Measurements from ENCODE around the gene OTOG.
"Not testable (repeated sequence)": the region's sequence is repeated elsewhere in the genome, so short reads cannot be mapped to it uniquely, and the experiment has no call there.

The OTOG gene

DNA sequence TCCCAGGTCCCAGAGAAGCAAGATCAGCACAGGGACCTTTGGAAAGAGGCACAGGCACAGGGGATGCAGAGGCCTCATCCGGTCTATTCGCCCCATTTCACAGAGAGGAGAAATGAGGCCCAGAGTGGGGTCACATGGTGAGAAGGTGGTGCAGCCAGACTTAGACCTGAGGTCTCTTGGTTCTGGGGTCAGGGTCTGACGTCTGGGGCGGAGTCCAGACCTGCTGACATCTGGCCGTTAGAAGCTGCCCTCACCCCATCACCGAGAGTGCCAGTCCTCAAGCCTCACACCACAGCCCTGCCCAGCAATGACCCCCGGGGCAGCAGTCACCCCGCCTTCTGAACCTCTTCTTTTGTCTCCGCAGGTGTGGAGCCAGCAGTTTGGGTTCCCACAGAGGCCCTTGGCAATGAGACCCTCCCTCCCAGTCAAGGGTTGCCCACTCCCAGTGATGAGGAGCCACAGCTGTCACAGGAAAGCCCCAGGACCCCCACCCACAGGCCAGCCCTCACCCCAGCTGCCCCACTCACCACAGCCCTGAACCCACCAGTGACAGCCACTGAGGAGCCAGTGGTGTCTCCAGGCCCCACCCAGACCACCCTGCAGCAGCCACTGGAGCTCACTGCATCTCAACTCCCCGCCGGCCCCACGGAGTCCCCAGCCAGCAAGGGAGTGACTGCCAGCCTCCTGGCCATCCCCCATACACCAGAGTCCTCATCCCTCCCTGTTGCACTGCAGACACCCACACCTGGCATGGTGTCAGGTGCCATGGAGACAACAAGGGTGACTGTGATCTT, 62.4 kb downstream of the OTOG start:
- Histone ChIP-seq H3K4me3 (ENCODE audit: low read depth in 1 of 2, low read length in 2 of 2) (no peak overlapping the region), H3K4me1 (ENCODE audit: control insufficient read depth in 1 of 2, insufficient read depth in 2 of 2, low read length in 2 of 2) (no peaks in the 10 kb centered on the region), H3K27ac (ENCODE audit: low read length) (no peak overlapping the region), H3K9me3 (ENCODE audit: control insufficient read depth in 1 of 2, low read length in 2 of 2) (no peaks in the 10 kb centered on the region), H3K36me3 (ENCODE audit: control insufficient read depth in 1 of 2, insufficient read depth in 2 of 2, low read length in 2 of 2) (no peaks in the 10 kb centered on the region), H3K27me3 (ENCODE audit: low read depth, low read length) (no peaks in the 10 kb centered on the region)

DNA sequence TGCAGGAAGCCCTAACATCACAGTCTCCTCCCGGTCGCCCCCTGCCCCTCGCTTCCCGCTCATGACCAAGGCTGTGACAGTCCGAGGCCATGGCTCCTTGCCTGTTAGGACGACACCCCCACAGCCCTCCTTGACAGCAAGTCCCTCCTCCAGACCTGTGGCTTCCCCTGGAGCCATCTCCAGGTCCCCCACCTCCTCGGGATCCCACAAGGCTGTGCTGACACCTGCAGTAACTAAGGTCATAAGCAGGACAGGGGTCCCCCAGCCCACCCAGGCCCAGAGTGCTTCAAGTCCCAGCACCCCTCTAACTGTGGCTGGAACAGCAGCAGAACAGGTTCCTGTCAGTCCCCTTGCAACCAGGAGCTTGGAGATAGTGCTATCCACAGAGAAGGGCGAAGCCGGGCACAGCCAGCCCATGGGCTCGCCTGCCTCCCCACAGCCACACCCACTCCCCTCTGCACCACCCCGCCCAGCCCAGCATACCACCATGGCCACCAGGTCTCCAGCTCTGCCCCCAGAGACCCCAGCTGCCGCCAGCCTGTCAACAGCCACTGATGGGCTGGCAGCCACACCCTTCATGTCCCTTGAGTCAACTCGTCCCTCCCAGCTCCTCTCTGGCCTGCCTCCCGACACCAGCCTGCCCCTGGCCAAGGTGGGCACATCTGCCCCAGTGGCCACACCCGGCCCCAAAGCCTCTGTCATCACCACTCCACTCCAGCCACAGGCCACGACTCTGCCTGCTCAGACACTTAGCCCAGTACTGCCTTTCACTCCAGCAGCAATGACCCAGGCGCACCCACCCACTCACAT, 63.2 kb downstream of the OTOG start:
- Histone ChIP-seq H3K9me3 (ENCODE audit: control insufficient read depth in 1 of 2, low read length in 2 of 2) (no peaks in the 10 kb centered on the region), H3K36me3 (ENCODE audit: control insufficient read depth in 1 of 2, insufficient read depth in 2 of 2, low read length in 2 of 2) (no peaks in the 10 kb centered on the region), H3K27ac (ENCODE audit: low read length) (no peak overlapping the region), H3K4me1 (ENCODE audit: control insufficient read depth in 1 of 2, insufficient read depth in 2 of 2, low read length in 2 of 2) (no peaks in the 10 kb centered on the region), H3K4me3 (ENCODE audit: low read depth in 1 of 2, low read length in 2 of 2) (no peak overlapping the region), H3K27me3 (ENCODE audit: low read depth, low read length) (no peaks in the 10 kb centered on the region)

DNA sequence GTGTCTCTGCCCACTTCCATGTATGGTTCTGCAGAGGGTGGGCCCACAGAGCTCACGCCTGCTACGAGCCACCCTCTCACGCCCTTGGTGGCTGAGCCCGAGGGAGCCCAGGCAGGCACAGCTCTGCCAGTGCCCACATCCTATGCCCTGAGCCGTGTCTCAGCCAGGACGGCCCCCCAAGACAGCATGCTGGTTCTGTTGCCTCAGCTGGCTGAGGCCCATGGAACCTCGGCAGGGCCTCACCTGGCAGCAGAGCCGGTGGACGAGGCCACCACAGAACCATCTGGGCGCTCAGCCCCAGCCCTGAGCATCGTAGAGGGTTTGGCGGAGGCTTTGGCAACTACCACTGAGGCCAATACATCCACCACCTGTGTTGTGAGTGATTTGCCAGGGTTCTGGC, 64.0 kb downstream of the OTOG start:
- no peaks in the 10 kb centered on the region for H3K9me3 ChIP-seq (ENCODE audit: control insufficient read depth in 1 of 2, low read length in 2 of 2)
- no peak overlapping the region for H3K4me3 ChIP-seq (ENCODE audit: low read depth in 1 of 2, low read length in 2 of 2)
- no peak overlapping the region for H3K27ac ChIP-seq (ENCODE audit: low read length)
- no peaks in the 10 kb centered on the region for H3K36me3 ChIP-seq (ENCODE audit: control insufficient read depth in 1 of 2, insufficient read depth in 2 of 2, low read length in 2 of 2)
- no peaks in the 10 kb centered on the region for H3K4me1 ChIP-seq (ENCODE audit: control insufficient read depth in 1 of 2, insufficient read depth in 2 of 2, low read length in 2 of 2)
- H3K27me3 ChIP-seq (ENCODE audit: low read depth, low read length), result no peaks in the 10 kb centered on the region

DNA sequence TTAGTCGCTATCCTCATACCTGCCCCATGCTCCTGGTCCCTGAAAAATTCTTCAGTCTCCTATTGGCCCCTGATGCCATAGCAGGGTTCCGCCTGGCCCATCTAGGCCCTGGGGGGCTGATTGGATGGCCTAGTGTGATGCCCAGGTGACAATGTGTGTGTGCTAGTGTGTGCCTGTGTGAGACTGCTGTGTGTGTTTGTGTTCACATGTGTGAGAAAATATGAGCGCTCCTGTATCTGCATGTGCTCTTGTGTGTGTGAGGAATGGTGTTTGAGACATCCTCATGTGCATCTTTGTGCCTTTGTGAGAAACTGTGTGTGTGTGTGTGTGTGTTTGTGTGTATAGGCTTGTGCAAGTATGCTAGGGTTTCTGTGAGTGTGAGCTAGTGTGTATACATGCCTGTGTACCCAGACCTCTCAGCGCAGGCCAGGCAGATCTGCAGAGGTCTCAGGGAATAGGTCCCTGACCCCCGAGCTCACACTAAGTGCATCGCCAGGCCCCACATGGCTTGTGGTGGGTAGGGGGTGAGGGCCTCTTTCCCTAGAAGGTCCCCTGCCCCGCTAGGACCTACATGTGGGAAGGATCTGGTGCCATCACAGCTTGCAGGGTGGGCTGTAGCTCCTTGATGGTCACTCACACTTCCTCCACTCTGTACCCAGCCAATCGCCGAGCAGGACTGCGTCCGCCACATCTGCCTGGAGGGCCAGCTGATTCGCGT, 64.6 kb downstream of the OTOG start:
- no peaks in the 10 kb centered on the region for H3K27me3 ChIP-seq (ENCODE audit: low read depth, low read length)
- H3K27ac ChIP-seq (ENCODE audit: low read length), result no peak overlapping the region
- no peaks in the 10 kb centered on the region for H3K9me3 ChIP-seq (ENCODE audit: control insufficient read depth in 1 of 2, low read length in 2 of 2)
- no peaks in the 10 kb centered on the region for H3K4me1 ChIP-seq (ENCODE audit: control insufficient read depth in 1 of 2, insufficient read depth in 2 of 2, low read length in 2 of 2)
- H3K36me3 ChIP-seq (ENCODE audit: control insufficient read depth in 1 of 2, insufficient read depth in 2 of 2, low read length in 2 of 2), result no peaks in the 10 kb centered on the region
- H3K4me3 ChIP-seq (ENCODE audit: low read depth in 1 of 2, low read length in 2 of 2), result no peak overlapping the region

DNA sequence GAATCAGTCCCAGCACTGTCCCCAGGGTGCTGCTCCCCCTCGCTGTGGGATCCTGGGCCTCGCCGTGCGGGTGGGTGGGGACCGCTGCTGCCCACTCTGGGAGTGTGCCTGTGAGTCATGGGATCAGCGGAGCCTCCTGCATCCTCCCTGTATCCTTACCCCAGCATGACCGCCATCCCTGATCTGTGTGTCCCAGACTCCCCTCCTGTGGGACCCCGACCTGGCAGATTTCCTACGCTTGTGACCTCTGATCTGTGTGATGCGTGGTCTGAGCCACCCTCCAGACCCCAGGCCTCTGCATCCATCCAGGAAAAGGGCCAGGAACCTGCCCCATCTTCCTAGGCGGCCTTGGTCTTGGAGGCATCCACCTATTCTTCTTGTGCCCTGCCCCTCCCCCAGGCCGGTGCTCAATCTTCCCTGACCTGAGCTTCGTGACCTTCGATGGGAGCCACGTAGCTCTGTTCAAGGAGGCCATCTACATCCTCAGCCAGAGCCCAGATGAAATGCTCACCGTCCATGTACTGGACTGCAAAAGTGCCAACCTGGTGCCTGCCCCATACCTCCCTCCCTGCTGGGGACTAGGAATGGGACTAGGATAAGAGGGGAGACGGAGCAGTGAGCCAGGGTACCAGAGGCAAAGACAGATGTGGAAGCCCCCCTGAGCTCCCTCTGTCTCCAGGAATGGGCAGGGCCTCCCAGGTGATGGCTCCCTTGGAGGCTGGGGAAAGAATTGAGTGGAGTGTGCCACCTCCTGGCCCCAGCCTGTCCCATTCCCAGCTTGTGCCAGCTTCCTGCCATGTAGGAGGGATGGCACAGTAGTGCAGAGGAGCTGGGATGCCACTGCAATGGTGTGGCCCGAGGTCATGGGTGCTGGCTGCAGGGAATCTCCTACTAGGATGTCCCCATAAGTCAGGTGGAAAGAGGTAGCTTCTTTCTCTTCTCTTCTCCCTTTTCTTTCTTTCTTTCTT, 65.4 kb downstream of the OTOG start:
- H3K27me3 ChIP-seq (ENCODE audit: low read depth, low read length), result no peaks in the 10 kb centered on the region
- H3K36me3 ChIP-seq (ENCODE audit: control insufficient read depth in 1 of 2, insufficient read depth in 2 of 2, low read length in 2 of 2), result no peaks in the 10 kb centered on the region

DNA sequence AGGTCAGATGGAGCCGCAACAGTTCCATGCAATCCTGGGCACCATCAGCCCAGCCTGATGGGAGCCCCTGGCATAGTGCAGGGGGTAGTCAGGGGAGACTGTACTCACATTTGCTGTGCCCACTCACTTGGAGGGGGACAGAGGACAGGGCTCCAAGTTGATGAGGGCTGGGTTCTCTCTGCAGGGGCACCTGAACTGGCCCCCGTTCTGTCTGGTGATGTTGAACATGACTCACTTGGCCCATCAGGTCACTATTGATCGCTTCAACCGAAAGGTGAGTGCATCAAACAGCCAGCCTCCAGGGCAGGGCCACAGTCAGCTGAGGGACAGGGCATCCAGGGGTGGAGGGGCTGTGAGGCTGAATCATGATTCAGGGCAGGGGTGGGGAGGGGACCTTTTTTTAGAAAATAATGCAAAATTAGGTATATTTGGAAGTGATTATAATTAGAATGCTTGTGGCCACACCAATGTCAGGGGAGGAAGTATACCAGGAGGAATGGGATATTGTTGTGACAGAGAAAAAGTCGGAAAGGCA, 66.4 kb downstream of the OTOG start:
- Histone ChIP-seq H3K4me3 (ENCODE audit: low read depth in 1 of 2, low read length in 2 of 2) (no peak overlapping the region), H3K9me3 (ENCODE audit: control insufficient read depth in 1 of 2, low read length in 2 of 2) (no peaks in the 10 kb centered on the region), H3K27me3 (ENCODE audit: low read depth, low read length) (no peaks in the 10 kb centered on the region), H3K4me1 (ENCODE audit: control insufficient read depth in 1 of 2, insufficient read depth in 2 of 2, low read length in 2 of 2) (no peaks in the 10 kb centered on the region), H3K36me3 (ENCODE audit: control insufficient read depth in 1 of 2, insufficient read depth in 2 of 2, low read length in 2 of 2) (no peaks in the 10 kb centered on the region), H3K27ac (ENCODE audit: low read length) (no peak overlapping the region)

More for the DNA sequence above, 65.4 kb downstream of the OTOG start:
- no peaks in the 10 kb centered on the region for H3K9me3 ChIP-seq (ENCODE audit: control insufficient read depth in 1 of 2, low read length in 2 of 2)
- no peak overlapping the region for H3K4me3 ChIP-seq (ENCODE audit: low read depth in 1 of 2, low read length in 2 of 2)
- no peak overlapping the region for H3K27ac ChIP-seq (ENCODE audit: low read length)
- no peaks in the 10 kb centered on the region for H3K4me1 ChIP-seq (ENCODE audit: control insufficient read depth in 1 of 2, insufficient read depth in 2 of 2, low read length in 2 of 2)

DNA sequence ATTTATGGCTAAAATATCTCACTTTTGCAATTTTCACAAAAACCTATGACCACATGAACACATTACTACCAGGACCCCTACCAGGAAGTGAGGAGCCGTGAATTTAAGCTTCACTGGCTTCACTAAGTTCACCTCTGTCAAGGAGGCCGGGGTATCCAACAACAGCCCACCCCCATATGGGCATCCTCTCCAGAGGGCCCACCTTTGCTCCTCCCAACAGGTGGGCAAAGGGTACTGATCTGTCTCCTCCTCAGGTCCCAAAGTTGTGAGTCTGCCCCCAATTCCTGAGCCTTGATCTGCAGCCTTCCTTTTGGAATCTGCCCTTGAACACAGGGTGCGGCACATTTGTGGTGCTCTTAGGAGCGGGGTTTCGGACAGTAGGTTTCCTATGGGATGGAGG, 66.9 kb downstream of the OTOG start:
- Histone ChIP-seq H3K4me3 (ENCODE audit: low read depth in 1 of 2, low read length in 2 of 2) (no peak overlapping the region), H3K9me3 (ENCODE audit: control insufficient read depth in 1 of 2, low read length in 2 of 2) (no peaks in the 10 kb centered on the region), H3K4me1 (ENCODE audit: control insufficient read depth in 1 of 2, insufficient read depth in 2 of 2, low read length in 2 of 2) (no peaks in the 10 kb centered on the region), H3K27ac (ENCODE audit: low read length) (no peak overlapping the region), H3K27me3 (ENCODE audit: low read depth, low read length) (no peaks in the 10 kb centered on the region), H3K36me3 (ENCODE audit: control insufficient read depth in 1 of 2, insufficient read depth in 2 of 2, low read length in 2 of 2) (no peaks in the 10 kb centered on the region)

DNA sequence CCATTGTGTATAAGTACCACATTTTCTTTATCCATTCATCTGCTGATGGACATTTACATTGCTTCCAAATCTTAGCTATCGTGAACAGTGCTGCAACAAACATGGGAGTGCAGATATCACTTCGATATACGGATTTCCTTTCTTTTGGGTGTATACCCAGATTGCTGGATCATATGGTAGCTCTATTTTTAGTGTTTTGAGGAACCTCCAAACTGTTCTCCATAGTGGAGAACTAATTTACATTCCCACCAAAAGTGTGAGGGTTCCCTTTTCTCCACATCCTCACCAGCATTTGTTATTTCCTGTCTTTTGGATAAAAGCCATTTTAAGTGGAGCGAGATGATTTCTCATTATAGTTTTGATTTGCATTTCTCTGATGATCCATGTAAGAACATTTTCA, 75.7 kb downstream of the OTOG start:
- not testable (repeated sequence) for H3K4me3 ChIP-seq (ENCODE audit: low read depth in 1 of 2, low read length in 2 of 2)

DNA sequence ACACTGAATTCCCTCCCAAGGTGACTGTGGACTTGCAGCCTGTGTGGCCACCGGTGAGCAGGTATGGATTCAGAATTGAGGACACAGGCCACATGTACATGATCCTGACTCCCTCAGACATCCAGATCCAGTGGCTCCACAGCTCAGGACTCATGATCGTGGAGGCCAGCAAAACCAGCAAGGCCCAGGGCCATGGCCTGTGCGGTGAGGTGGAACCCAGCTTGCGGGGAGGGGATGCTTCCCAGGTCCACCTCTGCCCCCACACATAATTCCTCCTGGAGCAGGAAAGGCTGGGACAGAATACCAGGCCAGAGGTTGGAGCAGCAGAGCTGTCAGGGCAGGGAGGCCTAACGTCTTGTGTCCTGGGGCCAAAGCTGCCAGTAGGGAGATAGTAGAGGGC, 82.1 kb downstream of the OTOG start:
- no peak overlapping the region for H3K4me3 ChIP-seq (ENCODE audit: low read depth in 1 of 2, low read length in 2 of 2)
- H3K9me3 ChIP-seq (ENCODE audit: control insufficient read depth in 1 of 2, low read length in 2 of 2), result peaks cover 0 to 5% of the 10 kb centered on the region in 2 donors
- H3K4me1 ChIP-seq (ENCODE audit: control insufficient read depth in 1 of 2, insufficient read depth in 2 of 2, low read length in 2 of 2), result no peaks in the 10 kb centered on the region
- H3K27me3 ChIP-seq (ENCODE audit: low read depth, low read length), result no peaks in the 10 kb centered on the region
- H3K36me3 ChIP-seq (ENCODE audit: control insufficient read depth in 1 of 2, insufficient read depth in 2 of 2, low read length in 2 of 2), result no peaks in the 10 kb centered on the region
- H3K27ac ChIP-seq (ENCODE audit: low read length), result no peak overlapping the region

More for the DNA sequence above, 75.7 kb downstream of the OTOG start:
- H3K4me1 ChIP-seq (ENCODE audit: control insufficient read depth in 1 of 2, insufficient read depth in 2 of 2, low read length in 2 of 2); H3K36me3 ChIP-seq (ENCODE audit: control insufficient read depth in 1 of 2, insufficient read depth in 2 of 2, low read length in 2 of 2); H3K27ac ChIP-seq (ENCODE audit: low read length); H3K9me3 ChIP-seq (ENCODE audit: control insufficient read depth in 1 of 2, low read length in 2 of 2); H3K27me3 ChIP-seq (ENCODE audit: low read depth, low read length): not testable (repeated sequence)

DNA sequence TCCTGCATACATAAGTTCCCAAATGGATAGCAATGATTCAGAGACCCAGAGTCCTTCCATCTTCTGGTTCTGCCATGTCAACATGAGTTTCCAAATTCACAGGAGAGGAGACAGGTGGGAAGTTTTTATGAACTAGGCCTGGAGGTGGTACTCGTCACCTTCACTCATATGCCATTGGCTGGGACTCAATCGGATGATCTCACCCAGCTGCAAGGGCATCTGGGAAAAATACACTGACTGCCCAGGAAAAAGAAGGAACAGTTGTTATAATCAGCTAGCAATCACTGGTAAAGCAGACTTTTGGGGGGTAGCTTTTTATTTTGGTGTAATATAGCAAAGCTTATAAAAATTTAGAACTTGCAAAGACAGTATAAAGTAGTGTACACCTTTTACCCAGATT, 83.9 kb downstream of the OTOG start:
- no peak overlapping the region for H3K27ac ChIP-seq (ENCODE audit: low read length)
- H3K4me1 ChIP-seq (ENCODE audit: control insufficient read depth in 1 of 2, insufficient read depth in 2 of 2, low read length in 2 of 2), result no peaks in the 10 kb centered on the region
- H3K36me3 ChIP-seq (ENCODE audit: control insufficient read depth in 1 of 2, insufficient read depth in 2 of 2, low read length in 2 of 2), result no peaks in the 10 kb centered on the region
- H3K4me3 ChIP-seq (ENCODE audit: low read depth in 1 of 2, low read length in 2 of 2), result no peak overlapping the region
- peaks cover 0 to 5% of the 10 kb centered on the region in 2 donors for H3K9me3 ChIP-seq (ENCODE audit: control insufficient read depth in 1 of 2, low read length in 2 of 2)
- no peaks in the 10 kb centered on the region for H3K27me3 ChIP-seq (ENCODE audit: low read depth, low read length)

All from muscle layer of duodenum (tissue), 2 donors.